Hepatocyte (in vitro differentiated cells): ENCODE measurements around the gene SNX14. TPM values are rescaled to one million over a fixed set of nuclear protein-coding genes. Genes with fewer than 3 reads are reported as not detected.

Source experiments
- DNase-seq: peaks from one replicate; pipeline ENCODE4 v3.0.0-alpha.2; 2016; ENCODE audit warnings: low spot score
- H2AFZ ChIP-seq: fragments of 200-600 bp; sonication (generic); 2 replicates; pipeline ENCODE4 v1.6.0; 2016; ENCODE audit warnings: antibody characterized with exemption, mild to moderate bottlenecking
- H3K27ac ChIP-seq: fragments of 200-600 bp; sonication (generic); 2 replicates; pipeline ENCODE4 v1.5.1; 2016; ENCODE audit warnings: mild to moderate bottlenecking
- H3K27me3 ChIP-seq: fragments of 200-600 bp; sonication (generic); 2 replicates; pipeline ENCODE4 v1.6.1; 2016
- H3K36me3 ChIP-seq: fragments of 200-600 bp; sonication (generic); replicated peaks from 2 replicates; pipeline ENCODE4 v1.5.1; 2016; ENCODE audit warnings: low read depth; ENCODE audit not compliant: insufficient read depth
- H3K4me1 ChIP-seq: fragments of 200-600 bp; sonication (generic); 2 replicates; pipeline ENCODE4 v1.5.1; 2016; ENCODE audit warnings: mild to moderate bottlenecking, moderate library complexity; ENCODE audit not compliant: insufficient read depth
- H3K4me2 ChIP-seq: fragments of 200-600 bp; sonication (generic); 2 replicates; pipeline ENCODE4 v1.6.0; 2016
- H3K4me3 ChIP-seq: fragments of 200-600 bp; sonication (generic); 2 replicates; pipeline ENCODE4 v1.5.1; 2016; ENCODE audit warnings: mild to moderate bottlenecking
- H3K79me2 ChIP-seq: fragments of 200-600 bp; sonication (generic); 2 replicates; pipeline ENCODE4 v1.6.0; 2017; ENCODE audit warnings: mild to moderate bottlenecking
- H3K9me2 ChIP-seq: fragments of 200-600 bp; sonication (generic); replicated peaks from 2 replicates; pipeline ENCODE4 v1.6.0; 2017; ENCODE audit warnings: mild to moderate bottlenecking; ENCODE audit not compliant: insufficient read depth
- H3K9me3 ChIP-seq: fragments of 200-600 bp; sonication (generic); 2 replicates; pipeline ENCODE4 v1.5.1; 2016; ENCODE audit warnings: low read depth, mild to moderate bottlenecking
- H4K20me1 ChIP-seq: fragments of 200-600 bp; sonication (generic); 2 replicates; pipeline ENCODE4 v1.6.0; 2016; ENCODE audit warnings: mild to moderate bottlenecking; ENCODE audit not compliant: insufficient read depth, poor library complexity, severe bottlenecking
- EZH2 ChIP-seq: fragments of 200-600 bp; sonication (generic); IDR thresholded peaks from 2 replicates; pipeline ENCODE4 v1.6.1; 2016; ENCODE audit warnings: antibody characterized with exemption, mild to moderate bottlenecking, borderline replicate concordance
- EZH2phosphoT487 ChIP-seq: fragments of 200-600 bp; sonication (generic); IDR thresholded peaks from one replicate; pipeline ENCODE4 v1.6.1; 2018; ENCODE audit warnings: antibody characterized with exemption, mild to moderate bottlenecking, low read depth, moderate library complexity; ENCODE audit not compliant: unreplicated experiment, severe bottlenecking
- WGBS: methylation state at CpG from one replicate; pipeline ENCODE4 v1.1.6; 2016; ENCODE audit warnings: low lambda C conversion rate; ENCODE audit errors: missing lambda C conversion rate; 5-methylcytosine and 5-hydroxymethylcytosine counted together
- polyA plus RNA-seq: library from polyadenylated mRNA; unstranded; fragments of >200 nt; fragmentation: Nextera tagmentation; extraction: Ambion mirVana; gene quantifications from 2 replicates; pipeline ENCODE4 v1.2.1, GENCODE V29; 2016
- total RNA-seq: library from RNA; depleted of rRNA; stranded (reverse); fragments of >200 nt; gene quantifications from 2 replicates; pipeline ENCODE4 v1.2.3, GENCODE V29; 2014
- TF ChIP-seq, protein P1 (sequence below): fragments of 200-600 bp; sonication (generic); IDR thresholded peaks from 2 replicates; pipeline ENCODE4 v1.5.1; 2016; ENCODE audit warnings: antibody characterized with exemption, mild to moderate bottlenecking; ENCODE audit not compliant: poor library complexity

SNX14 gene
- total and polyA plus RNA-seq, 2 experiments from 2014 or later = 58.4 to 140 TPM

DNA sequence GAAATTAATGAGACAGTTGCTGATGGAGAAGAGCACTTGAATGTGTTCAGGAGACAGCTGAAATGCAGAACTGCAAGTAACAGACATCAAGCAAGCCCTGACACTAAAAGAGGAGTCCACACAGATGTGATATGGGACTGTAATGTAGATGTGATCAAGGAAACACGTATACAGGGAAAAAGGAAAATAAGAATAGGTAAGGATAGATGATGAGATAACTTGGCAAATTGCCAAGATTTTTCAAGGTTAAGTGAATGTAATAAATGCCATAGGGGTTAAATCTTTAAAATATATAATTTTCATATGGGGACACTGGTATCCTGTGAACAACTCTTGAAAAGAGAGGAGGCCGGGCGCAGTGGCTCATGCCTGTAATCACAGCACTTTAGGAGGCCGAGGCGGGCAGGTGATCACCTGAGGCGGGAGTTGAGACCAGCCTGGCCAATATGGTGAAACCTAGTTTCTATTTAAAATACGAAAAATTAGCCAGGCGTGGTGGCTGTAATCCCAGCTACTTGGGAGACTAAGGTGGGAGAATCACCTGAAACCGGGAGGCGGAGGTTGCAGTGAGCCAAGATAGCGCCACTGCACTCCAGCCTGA, 7.2 kb upstream of the SNX14 start:
- H3K27ac ChIP-seq = no peak overlapping the region
- H4K20me1 ChIP-seq = no peaks in the 10 kb centered on the region
- H3K9me2 ChIP-seq = no peaks in the 10 kb centered on the region
- no peak overlapping the region for H2AFZ ChIP-seq
- H3K9me3 ChIP-seq = no peaks in the 10 kb centered on the region
- TF ChIP-seq EZH2phosphoT487 (no peak), EZH2 (no peak)
- TF ChIP-seq, protein P1, sequence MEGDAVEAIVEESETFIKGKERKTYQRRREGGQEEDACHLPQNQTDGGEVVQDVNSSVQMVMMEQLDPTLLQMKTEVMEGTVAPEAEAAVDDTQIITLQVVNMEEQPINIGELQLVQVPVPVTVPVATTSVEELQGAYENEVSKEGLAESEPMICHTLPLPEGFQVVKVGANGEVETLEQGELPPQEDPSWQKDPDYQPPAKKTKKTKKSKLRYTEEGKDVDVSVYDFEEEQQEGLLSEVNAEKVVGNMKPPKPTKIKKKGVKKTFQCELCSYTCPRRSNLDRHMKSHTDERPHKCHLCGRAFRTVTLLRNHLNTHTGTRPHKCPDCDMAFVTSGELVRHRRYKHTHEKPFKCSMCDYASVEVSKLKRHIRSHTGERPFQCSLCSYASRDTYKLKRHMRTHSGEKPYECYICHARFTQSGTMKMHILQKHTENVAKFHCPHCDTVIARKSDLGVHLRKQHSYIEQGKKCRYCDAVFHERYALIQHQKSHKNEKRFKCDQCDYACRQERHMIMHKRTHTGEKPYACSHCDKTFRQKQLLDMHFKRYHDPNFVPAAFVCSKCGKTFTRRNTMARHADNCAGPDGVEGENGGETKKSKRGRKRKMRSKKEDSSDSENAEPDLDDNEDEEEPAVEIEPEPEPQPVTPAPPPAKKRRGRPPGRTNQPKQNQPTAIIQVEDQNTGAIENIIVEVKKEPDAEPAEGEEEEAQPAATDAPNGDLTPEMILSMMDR = no peak
- no peaks in the 10 kb centered on the region for H3K4me1 ChIP-seq
- H3K4me2 ChIP-seq = no peak overlapping the region
- H3K27me3 ChIP-seq = no peaks in the 10 kb centered on the region
- DNase-seq = no peak
- H3K36me3 ChIP-seq = no peaks in the 10 kb centered on the region
- WGBS = 94% methylated on average over 11 of the region's 11 CpGs
- H3K79me2 ChIP-seq = no peaks in the 10 kb centered on the region
- no peak overlapping the region for H3K4me3 ChIP-seq

DNA sequence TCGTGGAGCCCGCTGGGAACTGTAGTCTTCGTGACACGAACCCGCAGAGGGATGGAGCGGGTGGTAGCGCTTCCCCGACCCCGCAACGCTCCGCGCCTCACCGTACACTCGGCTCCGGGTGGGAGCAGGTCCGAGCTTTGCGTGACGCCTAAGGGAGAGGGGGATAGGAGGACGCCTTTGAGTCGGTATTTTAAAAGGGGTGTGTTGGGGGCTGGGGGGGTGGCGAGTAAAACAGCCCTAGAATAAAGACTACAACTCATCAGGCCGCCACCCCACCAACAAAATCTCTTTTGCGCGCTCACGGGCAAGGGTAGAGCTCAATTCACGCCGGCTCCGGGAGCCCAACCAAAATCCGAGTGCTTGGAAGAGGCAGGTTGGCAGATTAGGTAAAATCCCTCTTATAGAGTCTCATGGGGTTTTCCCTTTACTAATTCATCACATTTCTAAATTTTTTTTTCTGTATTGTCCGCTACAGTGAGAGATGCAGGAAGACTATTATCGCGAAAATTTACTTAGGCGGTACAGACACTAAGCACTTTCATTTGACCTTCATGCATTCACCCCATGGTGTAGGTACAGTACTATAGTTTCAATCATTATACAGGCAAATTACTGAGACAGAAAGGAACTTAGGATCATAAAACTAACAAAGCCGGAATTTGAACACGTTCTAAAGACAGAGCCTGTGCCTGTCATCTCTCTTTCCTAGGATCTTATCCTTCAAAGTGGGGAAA, 706 bp upstream of the SNX14 start:
- peak overlapping the region; percentile 60 for H3K4me3 ChIP-seq
- peak overlapping the region; percentile 83 for H2AFZ ChIP-seq
- peaks cover 14% of the 10 kb centered on the region for H3K4me1 ChIP-seq
- DNase-seq = no peak
- H3K27ac ChIP-seq = peak overlapping the region; percentile 93
- TF ChIP-seq, protein P1 = no peak
- no peak for TF ChIP-seq EZH2phosphoT487
- no peak for TF ChIP-seq EZH2
- H3K27me3 ChIP-seq = no peaks in the 10 kb centered on the region
- no peaks in the 10 kb centered on the region for H3K9me3 ChIP-seq
- H3K9me2 ChIP-seq = no peaks in the 10 kb centered on the region
- peak overlapping the region; percentile 86 for H3K4me2 ChIP-seq
- WGBS = under 1% methylated on average over 35 of the region's 35 CpGs
- peaks cover 10% of the 10 kb centered on the region for H4K20me1 ChIP-seq
- H3K36me3 ChIP-seq = no peaks in the 10 kb centered on the region
- peaks cover 34% of the 10 kb centered on the region for H3K79me2 ChIP-seq

DNA sequence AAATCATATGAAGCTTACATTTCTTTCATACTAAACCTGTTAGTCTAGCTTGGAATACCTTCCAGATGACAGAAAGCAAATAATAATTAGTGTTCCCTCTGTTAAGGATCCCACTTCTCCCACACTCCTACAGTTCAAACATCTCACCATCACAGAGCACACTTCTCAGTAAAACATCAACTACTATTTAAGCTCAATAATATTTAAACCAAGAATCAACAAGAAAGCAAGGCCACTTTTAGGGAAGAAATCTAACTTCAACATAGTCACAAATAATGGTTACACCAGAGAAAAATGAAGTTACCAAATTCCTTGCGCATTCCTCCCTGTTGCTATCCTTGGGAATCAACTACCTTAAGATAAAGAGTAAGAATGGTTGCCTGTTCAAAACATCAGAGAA, 1.6 kb downstream of the SNX14 start:
- Histone ChIP-seq H3K9me3 (no peaks in the 10 kb centered on the region), H3K27ac (peak overlapping the region; percentile 93), H3K4me2 (peak overlapping the region; percentile 86), H3K9me2 (no peaks in the 10 kb centered on the region), H4K20me1 (peaks cover 10% of the 10 kb centered on the region), H3K27me3 (no peaks in the 10 kb centered on the region), H2AFZ (no peak overlapping the region), H3K4me1 (peaks cover 14% of the 10 kb centered on the region), H3K36me3 (no peaks in the 10 kb centered on the region), H3K79me2 (peaks cover 57% of the 10 kb centered on the region), H3K4me3 (peak overlapping the region; percentile 60)
- WGBS = 64% methylated on average over 1 of the region's 1 CpG
- DNase-seq = no peak
- TF ChIP-seq, protein P1 = no peak
- no peak for TF ChIP-seq EZH2phosphoT487
- no peak for TF ChIP-seq EZH2
